HG03066 (cell line): ENCODE measurements around the gene GPR139.

ENCODE experiments used
- ATAC-seq: cut with Tn5 transposase; IDR thresholded peaks from one replicate; pipeline ENCODE4 v1.9.1; 2021; ENCODE audit warnings: low read depth; ENCODE audit not compliant: unreplicated experiment

GPR139 gene

GRCh38 chr16:20073203-20074098, at the start of gene GPR139:
Gene GPR139 (minus strand): TSS chr16:20073890. CDS start chr16:20073616, 274 bp downstream.
- no peak for ATAC-seq

- no peak for ATAC-seq
Observed at GRCh38 chr16:20122011-20122410, 48.3 kb upstream of the GPR139 start.

- ATAC-seq: no peak
Observed at GRCh38 chr16:20114356-20114755, 40.7 kb upstream of the GPR139 start.

- ATAC-seq: no peak
Observed at GRCh38 chr16:20111143-20111542, 37.5 kb upstream of the GPR139 start.

GRCh38 chr16:20107083-20107482, 33.4 kb upstream of the GPR139 start:
- ATAC-seq: no peak

GRCh38 chr16:20104563-20105183, 31.0 kb upstream of the GPR139 start:
- ATAC-seq: no peak

- ATAC-seq: no peak
Observed at GRCh38 chr16:20102521-20102920, 28.8 kb upstream of the GPR139 start.

- ATAC-seq: no peak
Observed at GRCh38 chr16:20102021-20102420, 28.3 kb upstream of the GPR139 start.

- no peak for ATAC-seq
Observed at GRCh38 chr16:20099375-20099774, 25.7 kb upstream of the GPR139 start.

GRCh38 chr16:20094157-20094556, 20.5 kb upstream of the GPR139 start:
- no peak for ATAC-seq

- no peak for ATAC-seq
Observed at GRCh38 chr16:20089246-20089965, 15.7 kb upstream of the GPR139 start.

GRCh38 chr16:20084624-20085226, 11.0 kb upstream of the GPR139 start:
- no peak for ATAC-seq

GRCh38 chr16:20079106-20079505, 5.4 kb upstream of the GPR139 start:
- no peak for ATAC-seq

- no peak for ATAC-seq
Observed at GRCh38 chr16:20075243-20075642, 1.6 kb upstream of the GPR139 start.

GRCh38 chr16:20074099-20074991, 655 bp upstream of the GPR139 start:
- no peak for ATAC-seq

GRCh38 chr16:20072874-20073202, 852 bp downstream of the GPR139 start:
- ATAC-seq: no peak

GRCh38 chr16:20072146-20072873, 1.4 kb downstream of the GPR139 start:
- ATAC-seq: no peak

- ATAC-seq: no peak
Observed at GRCh38 chr16:20064931-20065330, 8.8 kb downstream of the GPR139 start.

GRCh38 chr16:20064520-20064919, 9.2 kb downstream of the GPR139 start:
- no peak for ATAC-seq
